NT2/D1 (cell line): ENCODE data around the gene RBPJ.
"Not testable (repeated sequence)": the region's sequence is repeated elsewhere in the genome, so short reads cannot be mapped to it uniquely, and the experiment has no call there.

ENCODE experiments used
- DNase-seq: peaks from one replicate; pipeline ENCODE4 v3.0.0-alpha.2; 2011; ENCODE audit warnings: low read depth, low spot score
- H3K27me3 ChIP-seq: 2 replicates; pipeline ENCODE4 v1.6.0; 2011; ENCODE audit warnings: mild to moderate bottlenecking; ENCODE audit not compliant: insufficient read length, insufficient read depth
- H3K36me3 ChIP-seq: 2 replicates; pipeline ENCODE4 v1.6.1; 2011; ENCODE audit warnings: mild to moderate bottlenecking, low read length, mixed read lengths; ENCODE audit not compliant: insufficient read depth, insufficient read length
- H3K4me1 ChIP-seq: 2 replicates; pipeline ENCODE4 v1.5.1; 2011; ENCODE audit not compliant: insufficient read depth, insufficient read length
- H3K4me3 ChIP-seq: 2 replicates; pipeline ENCODE4 v1.5.1; 2011; ENCODE audit warnings: low read depth; ENCODE audit not compliant: insufficient read length
- H3K9ac ChIP-seq: 2 replicates; pipeline ENCODE4 v1.6.0; 2011; ENCODE audit warnings: low read depth; ENCODE audit not compliant: insufficient read length
- H3K9me3 ChIP-seq: 2 replicates; pipeline ENCODE4 v1.5.1; 2011; ENCODE audit warnings: mild to moderate bottlenecking, low read length; ENCODE audit not compliant: insufficient read depth
- SUZ12 ChIP-seq: IDR thresholded peaks from 2 replicates; pipeline ENCODE4 v1.6.1; 2011; ENCODE audit not compliant: insufficient read length, insufficient read depth; ENCODE audit errors: extremely low read depth
- YY1 ChIP-seq: IDR thresholded peaks from 2 replicates; pipeline ENCODE4 v1.6.1; 2011; ENCODE audit not compliant: insufficient read length, insufficient read depth
- ZNF274 ChIP-seq: IDR thresholded peaks from 2 replicates; pipeline ENCODE4 v1.6.1; 2011; ENCODE audit warnings: mild to moderate bottlenecking, low read depth, low read length

RBPJ gene

GRCh38 chr4:26384380-26385057, 63.7 kb downstream of the RBPJ start:
- Histone ChIP-seq H3K9ac (no peak overlapping the region), H3K9me3 (peaks cover 7% of the 10 kb centered on the region; the same call in 1 of the 2 replicates), H3K27me3 (no peaks in the 10 kb centered on the region), H3K36me3 (peaks cover 27% of the 10 kb centered on the region), H3K4me1 (no peaks in the 10 kb centered on the region), H3K4me3 (no peak overlapping the region)
- TF ChIP-seq YY1, result no peak
- TF ChIP-seq SUZ12, result no peak
- no peak for DNase-seq

GRCh38 chr4:26385690-26386089, 64.9 kb downstream of the RBPJ start:
- H3K9ac ChIP-seq, result no peak overlapping the region
- H3K36me3 ChIP-seq, result peaks cover 33% of the 10 kb centered on the region
- TF ChIP-seq YY1, result no peak
- TF ChIP-seq SUZ12, result no peak
- H3K9me3 ChIP-seq, result peaks cover 7% of the 10 kb centered on the region; the same call in 1 of the 2 replicates
- no peaks in the 10 kb centered on the region for H3K27me3 ChIP-seq
- no peak for DNase-seq
- no peaks in the 10 kb centered on the region for H3K4me1 ChIP-seq
- no peak overlapping the region for H3K4me3 ChIP-seq

DNA sequence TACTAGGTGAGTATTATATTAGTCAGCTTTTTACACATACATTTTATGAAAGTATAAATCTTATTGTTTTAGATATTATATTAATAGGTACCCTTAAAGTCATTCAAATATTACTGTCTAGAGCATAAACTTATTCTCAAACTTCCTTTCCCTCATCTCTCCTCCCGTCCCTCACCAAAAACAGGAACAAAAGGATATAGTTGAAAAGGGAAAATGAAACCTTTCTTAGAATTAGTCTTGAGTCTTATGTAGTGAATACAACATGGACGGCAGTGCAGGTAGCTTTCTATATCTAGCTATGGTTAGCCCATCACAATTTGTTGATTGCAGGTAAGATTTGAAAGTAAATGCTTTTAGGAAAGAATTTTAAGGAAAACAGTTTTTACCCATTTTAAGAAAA, 65.6 kb downstream of the RBPJ start:
- no peak overlapping the region for H3K9ac ChIP-seq
- no peak overlapping the region for H3K4me3 ChIP-seq
- TF ChIP-seq ZNF274 (no peak), YY1 (no peak), SUZ12 (no peak)
- no peak for DNase-seq
- peaks cover 7% of the 10 kb centered on the region; the same call in 1 of the 2 replicates for H3K9me3 ChIP-seq
- no peaks in the 10 kb centered on the region for H3K4me1 ChIP-seq
- H3K36me3 ChIP-seq, result peaks cover 33% of the 10 kb centered on the region
- no peaks in the 10 kb centered on the region for H3K27me3 ChIP-seq

DNA sequence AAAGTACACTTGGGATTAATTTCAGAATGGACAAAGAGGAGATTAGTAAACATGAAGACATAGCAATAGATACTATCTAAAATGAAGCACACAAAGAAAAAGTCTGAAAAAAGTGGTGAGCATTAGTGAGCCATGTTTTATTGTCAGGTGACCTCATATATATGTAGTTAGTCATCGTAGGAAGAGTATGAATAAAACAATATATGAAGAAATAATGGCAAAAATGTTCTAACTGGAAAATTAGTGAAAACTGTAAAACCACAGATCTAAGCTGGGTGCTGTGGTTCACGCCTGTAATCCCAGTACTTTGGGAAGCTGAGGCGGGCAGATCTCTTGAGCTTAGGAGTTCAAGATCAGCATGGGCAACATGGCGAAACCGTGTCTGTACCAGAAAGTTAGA, 67.9 kb downstream of the RBPJ start:
- Histone ChIP-seq H3K4me3 (no peak overlapping the region), H3K9ac (no peak overlapping the region), H3K9me3 (peaks cover 7% of the 10 kb centered on the region; the same call in 1 of the 2 replicates), H3K4me1 (no peaks in the 10 kb centered on the region), H3K36me3 (peaks cover 42% of the 10 kb centered on the region), H3K27me3 (no peaks in the 10 kb centered on the region)
- DNase-seq, result no peak
- TF ChIP-seq SUZ12, result no peak

GRCh38 chr4:26397086-26397485, 76.3 kb downstream of the RBPJ start:
- H3K9me3 ChIP-seq, result no peaks in the 10 kb centered on the region
- no peak for DNase-seq
- H3K36me3 ChIP-seq, result peaks cover 23% of the 10 kb centered on the region
- H3K4me3 ChIP-seq, result no peak overlapping the region
- TF ChIP-seq ZNF274 (no peak), YY1 (no peak), SUZ12 (no peak)
- no peak overlapping the region for H3K9ac ChIP-seq
- H3K27me3 ChIP-seq, result no peaks in the 10 kb centered on the region
- no peaks in the 10 kb centered on the region for H3K4me1 ChIP-seq

- Histone ChIP-seq H3K4me1 (no peaks in the 10 kb centered on the region), H3K27me3 (no peaks in the 10 kb centered on the region), H3K9ac (no peak overlapping the region), H3K9me3 (peaks cover 9% of the 10 kb centered on the region), H3K4me3 (no peak overlapping the region), H3K36me3 (peaks cover 17% of the 10 kb centered on the region)
- no peak for DNase-seq
- TF ChIP-seq SUZ12 (no peak), YY1 (no peak), ZNF274 (no peak)
Measured at GRCh38 chr4:26400132-26400531, 79.3 kb downstream of the RBPJ start.

DNA sequence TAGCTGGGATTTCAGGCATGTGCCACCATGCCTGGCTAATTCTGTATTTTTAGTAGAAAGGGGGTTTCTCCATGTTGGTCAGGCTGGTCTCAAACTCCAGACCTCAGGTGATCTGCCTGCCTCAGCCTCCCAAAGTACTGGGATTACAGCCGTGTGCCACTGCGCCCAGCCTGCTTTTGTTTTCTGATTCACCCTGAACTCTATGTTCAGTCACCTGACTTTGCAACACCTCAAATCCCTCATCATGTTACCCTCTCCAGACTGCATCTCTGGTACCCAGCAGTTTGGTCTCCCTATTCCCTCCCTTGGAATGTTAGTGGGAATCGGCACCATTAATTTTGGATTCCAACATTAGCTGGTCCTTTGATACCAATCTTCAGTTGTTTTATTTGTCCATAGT, 81.2 kb downstream of the RBPJ start:
- H3K4me3 ChIP-seq, H3K9ac ChIP-seq, H3K4me1 ChIP-seq, H3K27me3 ChIP-seq, DNase-seq: not testable (repeated sequence)
- Histone ChIP-seq H3K9me3 (peaks cover 27% of the 10 kb centered on the region), H3K36me3 (peaks cover 30% of the 10 kb centered on the region)

GRCh38 chr4:26402458-26402857, 81.6 kb downstream of the RBPJ start:
- DNase-seq, result no peak
- Histone ChIP-seq H3K4me3 (no peak overlapping the region), H3K36me3 (peaks cover 34% of the 10 kb centered on the region), H3K4me1 (no peaks in the 10 kb centered on the region), H3K9me3 (peaks cover 32% of the 10 kb centered on the region), H3K9ac (no peak overlapping the region), H3K27me3 (no peaks in the 10 kb centered on the region)
- no peak for TF ChIP-seq SUZ12
- no peak for TF ChIP-seq ZNF274
- TF ChIP-seq YY1, result no peak
